HepG2 (cell line): ENCODE measurements around the gene EWSR1. TPM values are rescaled to one million over a fixed set of nuclear protein-coding genes. Genes with fewer than 3 reads are reported as not detected.
A peak's percentile ranks its signal among the peaks of the same experiment; 100 is the strongest.

ENCODE experiments used
- ATAC-seq: fragments of 200-7000 bp; cut with Tn5 transposase; 3 replicates; pipeline ENCODE4 v1.9.1; 2020; ENCODE audit warnings: mild to moderate bottlenecking, moderate library complexity
- BruUV-seq: library from RNA; stranded (reverse); fragments of 400-500 nt; replicated peaks from 2 replicates; lab custom pipeline; 2021; lab: Mats Ljungman, UMichigan
- CTCF ChIA-PET: fragments of 300-600 bp; formaldehyde crosslinking; extraction: SDS; loops from one replicate; lab custom pipeline; 2021; ENCODE audit warnings: low total read pairs, inconsistent platforms, low intra/inter-chr PET ratio; lab: Yijun Ruan, JAX
- POLR2A ChIA-PET: fragments of 350-600 bp; sonication (Branson Sonifier 250); formaldehyde crosslinking; loops from one replicate; lab custom pipeline; 2020; ENCODE audit warnings: antibody characterized with exemption, inconsistent platforms; lab: Yijun Ruan, JAX
- DNase-seq: peaks from one replicate; pipeline ENCODE4 v3.0.0-alpha.2; 2015; ENCODE audit warnings: low spot score
- FAIRE-seq: peaks from 3 replicates; lab custom pipeline; 2011; peaks lifted over from hg19 to GRCh38; lab: Jason Lieb, UNC
- H2AFZ ChIP-seq: one replicate; pipeline ENCODE4 v1.6.1; 2011; ENCODE audit warnings: low read length, inconsistent platforms
- H3K27ac ChIP-seq: fragments of 300-600 bp; 3 replicates; pipeline ENCODE4 v1.8.0; 2011; ENCODE audit warnings: mixed run types, mild to moderate bottlenecking, mixed read lengths, low read length, inconsistent platforms; ENCODE audit not compliant: insufficient read depth; ENCODE audit errors: extremely low read length
- H3K27me3 ChIP-seq, 2 experiments: fragments of 200-600 bp in 1 of 2; 2 replicates in 1 of 2; 3 replicates in 1 of 2; pipeline versions ENCODE4 v1.6.0 to v1.8.0; 2011; ENCODE audit warnings: low read length in 2 of 2, mild to moderate bottlenecking in 2 of 2, moderate library complexity in 2 of 2, inconsistent platforms in 1 of 2; ENCODE audit not compliant: insufficient read depth in 2 of 2, control insufficient read depth in 1 of 2
- H3K36me3 ChIP-seq, 2 experiments: fragments of 200-600 bp in 1 of 2; replicated peaks in 1 of 2; 2 replicates in 1 of 2; 3 replicates in 1 of 2; pipeline versions ENCODE4 v1.5.1 to v1.8.0; 2011; ENCODE audit warnings: low read length in 2 of 2, inconsistent platforms in 1 of 2; ENCODE audit not compliant: insufficient read depth in 2 of 2, control insufficient read depth in 1 of 2
- H3K4me1 ChIP-seq: 2 replicates; pipeline ENCODE4 v1.5.1; 2012; ENCODE audit warnings: low read length, inconsistent platforms; ENCODE audit not compliant: insufficient read depth
- H3K4me2 ChIP-seq: 2 replicates; pipeline ENCODE4 v1.6.0; 2011; ENCODE audit warnings: low read depth, low read length, inconsistent platforms
- H3K4me3 ChIP-seq, 3 experiments: fragments of 200-600 bp in 1 of 3; sonication (generic), shearing (Covaris generic) in 1 of 3; replicated peaks in 1 of 3; 2 replicates each; pipeline ENCODE4 v1.5.1; 2011 to 2016; ENCODE audit warnings: low read length in 3 of 3, inconsistent platforms in 2 of 3, low read depth in 2 of 3, mild to moderate bottlenecking in 2 of 3, control low read depth in 1 of 3, mixed read lengths in 1 of 3; ENCODE audit not compliant: insufficient read depth in 1 of 3
- H3K79me2 ChIP-seq: one replicate; pipeline ENCODE4 v1.6.1; 2011; ENCODE audit warnings: low read length, inconsistent platforms; ENCODE audit not compliant: insufficient read depth
- H3K9ac ChIP-seq: 2 replicates; pipeline ENCODE4 v1.6.0; 2011; ENCODE audit warnings: mild to moderate bottlenecking, low read depth, low read length, inconsistent platforms; ENCODE audit not compliant: insufficient read depth
- H3K9me3 ChIP-seq: 2 replicates; pipeline ENCODE4 v1.5.1; 2012; ENCODE audit warnings: mild to moderate bottlenecking, low read length
- H4K20me1 ChIP-seq: 2 replicates; pipeline ENCODE4 v1.6.0; 2011; ENCODE audit warnings: inconsistent platforms, mild to moderate bottlenecking, low read length, moderate library complexity; ENCODE audit not compliant: insufficient read depth
- AGO2 ChIP-seq: fragments of 200-400 bp; formaldehyde crosslinking; optimal IDR thresholded peaks from 2 replicates; pipeline ENCODE3; 2017; ENCODE audit warnings: mild to moderate bottlenecking, low read depth, low read length, moderate library complexity
- HOXA7 ChIP-seq: sonication (generic); formaldehyde crosslinking; IDR thresholded peaks from 2 replicates; pipeline ENCODE4 v1.8.1; 2022; ENCODE audit warnings: mild to moderate bottlenecking, missing genetic modification reagents, moderate library complexity
- NPAS2 ChIP-seq: sonication (generic); formaldehyde crosslinking; IDR thresholded peaks from 2 replicates; pipeline ENCODE4 v1.8.0; 2022; ENCODE audit warnings: mild to moderate bottlenecking, missing genetic modification reagents, borderline replicate concordance
- ZBTB7B ChIP-seq: sonication (generic); formaldehyde crosslinking; IDR thresholded peaks from 2 replicates; pipeline ENCODE4 v1.4.0; 2020; ENCODE audit warnings: missing genetic modification reagents
- ZNF468 ChIP-seq: sonication (generic); formaldehyde crosslinking; IDR thresholded peaks from 2 replicates; pipeline ENCODE4 v1.8.0; 2022; ENCODE audit warnings: mild to moderate bottlenecking, moderate library complexity, missing genetic modification reagents
- ZNF543 ChIP-seq: sonication (generic); formaldehyde crosslinking; IDR thresholded peaks from 2 replicates; pipeline ENCODE4 v1.4.0; 2020; ENCODE audit warnings: mild to moderate bottlenecking, missing genetic modification reagents
- ZNF629 ChIP-seq: sonication (generic); formaldehyde crosslinking; conservative IDR thresholded peaks from 2 replicates; pipeline ENCODE4 v1.5.0; 2020; ENCODE audit warnings: missing genetic modification reagents
- ZNF775 ChIP-seq: sonication (generic); formaldehyde crosslinking; IDR thresholded peaks from 2 replicates; pipeline ENCODE4 v1.4.0; 2020; ENCODE audit warnings: missing genetic modification reagents, mild to moderate bottlenecking, moderate library complexity, borderline replicate concordance
- WGBS: methylation state at CpG from one replicate; pipeline ENCODE4 v1.1.6; 2017; ENCODE audit warnings: low lambda C conversion rate; 5-methylcytosine and 5-hydroxymethylcytosine counted together
- in situ Hi-C: cut with HindIII; loops from 2 replicates; pipeline ENCODE4 v1.10.0; 2017; ENCODE audit warnings: low pct_unique_long_range_greater_than_20kb; ENCODE audit not compliant: extremely low pct_ligation_motif_present
- intact Hi-C: fragments of 100-400 bp; cut with micrococcal nuclease; formaldehyde crosslinking; loops from one replicate; pipeline ENCODE4 v1.10.0; 2022; ENCODE audit not compliant: unreplicated experiment
- polyA plus RNA-seq, 8 experiments: library from polyadenylated mRNA; depleted of rRNA in 3 of 8; stranded (reverse) in 7 of 8; unstranded in 1 of 8; fragments of >200 nt; fragmentation: Illumina TruSeq in 4 of 8; extraction: Trizol in 4 of 8; gene quantifications; 2 replicates each; pipeline versions ENCODE4 v1.2.1 to v1.2.3, GENCODE V29; 2011 to 2016; ENCODE audit warnings: low read depth in 4 of 8, missing spikeins in 1 of 8, mixed read lengths in 1 of 8; ENCODE audit not compliant: insufficient read depth in 1 of 8
- total RNA-seq, 5 experiments: library from RNA; depleted of rRNA; stranded (reverse); fragments of >200 nt; fragmentation: Illumina TruSeq; extraction: Trizol; gene quantifications; 2 replicates each; pipeline ENCODE4 v1.2.3, GENCODE V29; 2016; ENCODE audit warnings: low read depth in 1 of 5
- TF ChIP-seq, protein P1 (sequence below): sonication (generic); formaldehyde crosslinking; IDR thresholded peaks from 2 replicates; pipeline ENCODE4 v1.5.0; 2020; ENCODE audit warnings: mild to moderate bottlenecking, missing genetic modification reagents, borderline replicate concordance
- TF ChIP-seq, protein P2 (sequence below): sonication (generic); formaldehyde crosslinking; conservative IDR thresholded peaks from 2 replicates; pipeline ENCODE4 v1.4.0; 2020; ENCODE audit warnings: missing genetic modification reagents
- TF ChIP-seq, protein P3 (sequence below): IDR thresholded peaks from 2 replicates; pipeline ENCODE4 v1.6.1; 2018; ENCODE audit warnings: missing genetic modification reagents

The EWSR1 gene
- total and polyA plus RNA-seq, 2 of the 13 experiments (the other 11 are each of a cell fraction or from before 2014, with no cell fraction given) = 211 to 326 TPM

GRCh38 chr22:29257751-29258181 lies 10.3 kb upstream of the EWSR1 start (continued):
- TF ChIP-seq, protein P1, sequence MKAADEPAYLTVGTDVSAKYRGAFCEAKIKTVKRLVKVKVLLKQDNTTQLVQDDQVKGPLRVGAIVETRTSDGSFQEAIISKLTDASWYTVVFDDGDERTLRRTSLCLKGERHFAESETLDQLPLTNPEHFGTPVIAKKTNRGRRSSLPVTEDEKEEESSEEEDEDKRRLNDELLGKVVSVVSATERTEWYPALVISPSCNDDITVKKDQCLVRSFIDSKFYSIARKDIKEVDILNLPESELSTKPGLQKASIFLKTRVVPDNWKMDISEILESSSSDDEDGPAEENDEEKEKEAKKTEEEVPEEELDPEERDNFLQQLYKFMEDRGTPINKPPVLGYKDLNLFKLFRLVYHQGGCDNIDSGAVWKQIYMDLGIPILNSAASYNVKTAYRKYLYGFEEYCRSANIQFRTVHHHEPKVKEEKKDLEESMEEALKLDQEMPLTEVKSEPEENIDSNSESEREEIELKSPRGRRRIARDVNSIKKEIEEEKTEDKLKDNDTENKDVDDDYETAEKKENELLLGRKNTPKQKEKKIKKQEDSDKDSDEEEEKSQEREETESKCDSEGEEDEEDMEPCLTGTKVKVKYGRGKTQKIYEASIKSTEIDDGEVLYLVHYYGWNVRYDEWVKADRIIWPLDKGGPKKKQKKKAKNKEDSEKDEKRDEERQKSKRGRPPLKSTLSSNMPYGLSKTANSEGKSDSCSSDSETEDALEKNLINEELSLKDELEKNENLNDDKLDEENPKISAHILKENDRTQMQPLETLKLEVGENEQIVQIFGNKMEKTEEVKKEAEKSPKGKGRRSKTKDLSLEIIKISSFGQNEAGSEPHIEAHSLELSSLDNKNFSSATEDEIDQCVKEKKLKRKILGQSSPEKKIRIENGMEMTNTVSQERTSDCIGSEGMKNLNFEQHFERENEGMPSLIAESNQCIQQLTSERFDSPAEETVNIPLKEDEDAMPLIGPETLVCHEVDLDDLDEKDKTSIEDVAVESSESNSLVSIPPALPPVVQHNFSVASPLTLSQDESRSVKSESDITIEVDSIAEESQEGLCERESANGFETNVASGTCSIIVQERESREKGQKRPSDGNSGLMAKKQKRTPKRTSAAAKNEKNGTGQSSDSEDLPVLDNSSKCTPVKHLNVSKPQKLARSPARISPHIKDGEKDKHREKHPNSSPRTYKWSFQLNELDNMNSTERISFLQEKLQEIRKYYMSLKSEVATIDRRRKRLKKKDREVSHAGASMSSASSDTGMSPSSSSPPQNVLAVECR (CRISPR knock-in tag) = no peak
- no peak for TF ChIP-seq NPAS2 (CRISPR knock-in tag)
- no peak for TF ChIP-seq ZNF468 (CRISPR knock-in tag)
- no peak for TF ChIP-seq ZNF775 (CRISPR knock-in tag)
- TF ChIP-seq ZBTB7B (CRISPR knock-in tag) = no peak

GRCh38 chr22:29258407-29259252 lies 9.4 kb upstream of the EWSR1 start:
- no peaks in the 10 kb centered on the region for H3K9me3 ChIP-seq
- DNase-seq = no peak
- H4K20me1 ChIP-seq = no peaks in the 10 kb centered on the region
- H2AFZ ChIP-seq = no peak overlapping the region
- TF ChIP-seq ZNF543 (CRISPR knock-in tag) (no peak), HOXA7 (no peak), AGO2 (peak; percentile 66), ZNF629 (0 out of 2 replicates have a peak, but pooled peaks have one; percentile 5)
- TF ChIP-seq, protein P2, sequence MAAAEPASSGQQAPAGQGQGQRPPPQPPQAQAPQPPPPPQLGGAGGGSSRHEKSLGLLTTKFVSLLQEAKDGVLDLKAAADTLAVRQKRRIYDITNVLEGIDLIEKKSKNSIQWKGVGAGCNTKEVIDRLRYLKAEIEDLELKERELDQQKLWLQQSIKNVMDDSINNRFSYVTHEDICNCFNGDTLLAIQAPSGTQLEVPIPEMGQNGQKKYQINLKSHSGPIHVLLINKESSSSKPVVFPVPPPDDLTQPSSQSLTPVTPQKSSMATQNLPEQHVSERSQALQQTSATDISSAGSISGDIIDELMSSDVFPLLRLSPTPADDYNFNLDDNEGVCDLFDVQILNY = no peak
- TF ChIP-seq, protein P3, sequence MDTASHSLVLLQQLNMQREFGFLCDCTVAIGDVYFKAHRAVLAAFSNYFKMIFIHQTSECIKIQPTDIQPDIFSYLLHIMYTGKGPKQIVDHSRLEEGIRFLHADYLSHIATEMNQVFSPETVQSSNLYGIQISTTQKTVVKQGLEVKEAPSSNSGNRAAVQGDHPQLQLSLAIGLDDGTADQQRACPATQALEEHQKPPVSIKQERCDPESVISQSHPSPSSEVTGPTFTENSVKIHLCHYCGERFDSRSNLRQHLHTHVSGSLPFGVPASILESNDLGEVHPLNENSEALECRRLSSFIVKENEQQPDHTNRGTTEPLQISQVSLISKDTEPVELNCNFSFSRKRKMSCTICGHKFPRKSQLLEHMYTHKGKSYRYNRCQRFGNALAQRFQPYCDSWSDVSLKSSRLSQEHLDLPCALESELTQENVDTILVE (CRISPR knock-in tag) = no peak
- TF ChIP-seq, all 625 proteins: peak for 2
- no peaks in the 10 kb centered on the region for H3K79me2 ChIP-seq
- WGBS = 86% methylated on average over 6 of the region's 17 CpGs
- no peaks in the 10 kb centered on the region for H3K27me3 ChIP-seq
- in situ Hi-C loops = loop anchor here (10.0 kb wide), 1 partner anchor 394 kb away; no protein-coding TSS in a partner anchor
- H3K4me2 ChIP-seq = no peak overlapping the region
- CTCF ChIA-PET = no interaction called here
- POLR2A ChIA-PET = no interaction called here
- ATAC-seq (no peak), FAIRE-seq (no peak)
- H3K36me3 ChIP-seq = peaks cover 0 to 2% of the 10 kb centered on the region in 2 experiments; a peak in 1 of 5 replicates
- H3K27ac ChIP-seq = no peak overlapping the region
- no TSS peak for BruUV-seq
- H3K4me3 ChIP-seq = no peak overlapping the region
- peaks cover 11% of the 10 kb centered on the region for H3K4me1 ChIP-seq
- intact Hi-C loops = no loop called here
- H3K9ac ChIP-seq = no peak overlapping the region
